Measurements from ENCODE around the gene HSPA14. TPM values are rescaled to one million over a fixed set of nuclear protein-coding genes. Genes with fewer than 3 reads are reported as not detected.

The HSPA14 gene
- polyA plus RNA-seq, 1 donor from 2014 or later, result 48.1 TPM

- TF ChIP-seq SMC3 (conservative IDR thresholded peaks at IDR 0.05; ENCODE audit: poor library complexity), result no peak
- TF ChIP-seq POLR2AphosphoS5 (IDR thresholded peaks at IDR 0.05), result no peak
- peak; percentile 36 for TF ChIP-seq RAD21 (conservative IDR thresholded peaks at IDR 0.05)
- no peak for TF ChIP-seq EZH2 (IDR thresholded peaks at IDR 0.05; ENCODE audit: borderline replicate concordance, insufficient read depth, low read length, poor library complexity, severe bottlenecking)
- TF ChIP-seq CTCF (IDR thresholded peaks at IDR 0.05; ENCODE audit: poor library complexity, severe bottlenecking), result peak; percentile 32
- no peak for TF ChIP-seq REST (IDR thresholded peaks at IDR 0.05; ENCODE audit: borderline replicate concordance)
- no peak for TF ChIP-seq MXI1 (conservative IDR thresholded peaks at IDR 0.05; ENCODE audit: poor library complexity, severe bottlenecking)
- TF ChIP-seq EP300 (conservative IDR thresholded peaks at IDR 0.05; ENCODE audit: poor library complexity, severe bottlenecking), result no peak
- Histone ChIP-seq H3K4me2 (ENCODE audit: low read length) (no peak overlapping the region), H3K9me2 (ENCODE audit: insufficient read depth, low read length) (no peaks in the 10 kb centered on the region), H2AFZ (ENCODE audit: low read depth, low read length) (no peak overlapping the region), H3K27me3 (ENCODE audit: insufficient read depth, low read depth, low read length) (no peaks in the 10 kb centered on the region), H3F3A (ENCODE audit: insufficient read depth, low read length, poor library complexity, severe bottlenecking) (no peaks in the 10 kb centered on the region), H3K9me3 (ENCODE audit: low read length) (no peaks in the 10 kb centered on the region), H3K36me3 (ENCODE audit: insufficient read depth, low read length) (no peaks in the 10 kb centered on the region), H4K20me1 (ENCODE audit: insufficient read depth) (no peaks in the 10 kb centered on the region), H3K79me2 (replicated peaks; ENCODE audit: insufficient read depth, low read length) (no peaks in the 10 kb centered on the region), H3K4me3 (ENCODE audit: low read length) (no peak overlapping the region), H3K9ac (ENCODE audit: low read length) (no peak overlapping the region), H3K27ac (ENCODE audit: low read length) (no peak overlapping the region)
Measured at GRCh38 chr10:14820010-14820774, 17.9 kb upstream of the HSPA14 start.

- TF ChIP-seq MXI1 (conservative IDR thresholded peaks at IDR 0.05; ENCODE audit: poor library complexity, severe bottlenecking) (no peak), CTCF (IDR thresholded peaks at IDR 0.05; ENCODE audit: poor library complexity, severe bottlenecking) (no peak), EZH2 (IDR thresholded peaks at IDR 0.05; ENCODE audit: borderline replicate concordance, insufficient read depth, low read length, poor library complexity, severe bottlenecking) (no peak), TAF1 (IDR thresholded peaks at IDR 0.05; ENCODE audit: low read depth) (no peak), SMC3 (conservative IDR thresholded peaks at IDR 0.05; ENCODE audit: poor library complexity) (no peak), REST (IDR thresholded peaks at IDR 0.05; ENCODE audit: borderline replicate concordance) (no peak), RAD21 (conservative IDR thresholded peaks at IDR 0.05) (no peak), POLR2AphosphoS5 (IDR thresholded peaks at IDR 0.05) (no peak), EP300 (conservative IDR thresholded peaks at IDR 0.05; ENCODE audit: poor library complexity, severe bottlenecking) (no peak)
Measured at GRCh38 chr10:14820775-14821154, 17.3 kb upstream of the HSPA14 start.

More at GRCh38 chr10:14820775-14821154, 17.3 kb upstream of the HSPA14 start:
- Histone ChIP-seq H3F3A (ENCODE audit: insufficient read depth, low read length, poor library complexity, severe bottlenecking) (no peaks in the 10 kb centered on the region), H3K9ac (ENCODE audit: low read length) (no peak overlapping the region), H3K4me2 (ENCODE audit: low read length) (no peak overlapping the region), H4K20me1 (ENCODE audit: insufficient read depth) (no peaks in the 10 kb centered on the region), H3K27ac (ENCODE audit: low read length) (no peak overlapping the region), H3K4me3 (ENCODE audit: low read length) (no peak overlapping the region), H3K9me3 (ENCODE audit: low read length) (no peaks in the 10 kb centered on the region), H2AFZ (ENCODE audit: low read depth, low read length) (no peak overlapping the region), H3K9me2 (ENCODE audit: insufficient read depth, low read length) (no peaks in the 10 kb centered on the region), H3K79me2 (replicated peaks; ENCODE audit: insufficient read depth, low read length) (no peaks in the 10 kb centered on the region), H3K27me3 (ENCODE audit: insufficient read depth, low read depth, low read length) (no peaks in the 10 kb centered on the region), H3K36me3 (ENCODE audit: insufficient read depth, low read length) (no peaks in the 10 kb centered on the region)

All from neural cell (in vitro differentiated cells).